ENCODE results near the gene ATP13A1. TPM values are rescaled to one million over a fixed set of nuclear protein-coding genes. Genes with fewer than 3 reads are reported as not detected.

The ATP13A1 gene
- total RNA-seq, 1 experiment from 2014 or later = 48.5 TPM

- Histone ChIP-seq H3F3A (ENCODE audit: low read length, unreplicated experiment) (no peaks in the 10 kb centered on the region), H2AFZ (ENCODE audit: low read length) (no peak overlapping the region), H3K4me1 (ENCODE audit: insufficient read depth, low read length) (0 out of 2 replicates have a peak, but pooled peaks cover 4% of the 10 kb centered on the region), H3K27ac (ENCODE audit: low read length) (no peak overlapping the region), H3K9me3 (ENCODE audit: low read length) (no peaks in the 10 kb centered on the region), H3K9me2 (replicated peaks; ENCODE audit: low read length) (no peaks in the 10 kb centered on the region), H3K27me3 (ENCODE audit: low read length) (no peaks in the 10 kb centered on the region), H3K9ac (ENCODE audit: low read length) (no peak overlapping the region), H3K36me3 (ENCODE audit: low read depth, low read length) (peaks cover 3% of the 10 kb centered on the region; the same call in 1 of the 2 replicates), H3K79me2 (ENCODE audit: low read length) (no peaks in the 10 kb centered on the region), H3K4me2 (ENCODE audit: low read length) (no peak overlapping the region), H3K4me3 (ENCODE audit: low read length) (no peak overlapping the region), H4K20me1 (ENCODE audit: low read length) (no peaks in the 10 kb centered on the region)
- intact Hi-C loops (cut with micrococcal nuclease) = no loop called here
- no peak for DNase-seq
- no peak for ATAC-seq
- ChIA-PET POLR2A (ENCODE audit: unreplicated experiment) (no interaction called here), CTCF (no interaction called here)
- no peak for TF ChIP-seq EZH2 (IDR thresholded peaks at IDR 0.05; ENCODE audit: low read length, unreplicated experiment)
- TF ChIP-seq, protein P1, sequence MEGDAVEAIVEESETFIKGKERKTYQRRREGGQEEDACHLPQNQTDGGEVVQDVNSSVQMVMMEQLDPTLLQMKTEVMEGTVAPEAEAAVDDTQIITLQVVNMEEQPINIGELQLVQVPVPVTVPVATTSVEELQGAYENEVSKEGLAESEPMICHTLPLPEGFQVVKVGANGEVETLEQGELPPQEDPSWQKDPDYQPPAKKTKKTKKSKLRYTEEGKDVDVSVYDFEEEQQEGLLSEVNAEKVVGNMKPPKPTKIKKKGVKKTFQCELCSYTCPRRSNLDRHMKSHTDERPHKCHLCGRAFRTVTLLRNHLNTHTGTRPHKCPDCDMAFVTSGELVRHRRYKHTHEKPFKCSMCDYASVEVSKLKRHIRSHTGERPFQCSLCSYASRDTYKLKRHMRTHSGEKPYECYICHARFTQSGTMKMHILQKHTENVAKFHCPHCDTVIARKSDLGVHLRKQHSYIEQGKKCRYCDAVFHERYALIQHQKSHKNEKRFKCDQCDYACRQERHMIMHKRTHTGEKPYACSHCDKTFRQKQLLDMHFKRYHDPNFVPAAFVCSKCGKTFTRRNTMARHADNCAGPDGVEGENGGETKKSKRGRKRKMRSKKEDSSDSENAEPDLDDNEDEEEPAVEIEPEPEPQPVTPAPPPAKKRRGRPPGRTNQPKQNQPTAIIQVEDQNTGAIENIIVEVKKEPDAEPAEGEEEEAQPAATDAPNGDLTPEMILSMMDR (conservative IDR thresholded peaks at IDR 0.05; ENCODE audit: low read depth, low read length) = no peak
- TF ChIP-seq EZH2phosphoT487 (IDR thresholded peaks at IDR 0.05; ENCODE audit: borderline replicate concordance, low read length) = no peak
- no TSS peak for BruUV-seq (replicated peaks)
Measured at GRCh38 chr19:19633711-19634515, 29.6 kb downstream of the ATP13A1 start.

- H3K79me2 ChIP-seq (ENCODE audit: low read length) = no peaks in the 10 kb centered on the region
- H3K36me3 ChIP-seq (ENCODE audit: low read depth, low read length) = peaks cover 3% of the 10 kb centered on the region; the same call in 1 of the 2 replicates
- BruUV-seq (replicated peaks) = no TSS peak
Measured at GRCh38 chr19:19632661-19633060, 30.8 kb downstream of the ATP13A1 start.

More at GRCh38 chr19:19632661-19633060, 30.8 kb downstream of the ATP13A1 start:
- DNase-seq = no peak
- H3K9ac ChIP-seq (ENCODE audit: low read length) = no peak overlapping the region
- H4K20me1 ChIP-seq (ENCODE audit: low read length) = no peaks in the 10 kb centered on the region
- POLR2A ChIA-PET (ENCODE audit: unreplicated experiment) = no interaction called here
- no peak overlapping the region for H3K4me3 ChIP-seq (ENCODE audit: low read length)
- H3K4me2 ChIP-seq (ENCODE audit: low read length) = no peak overlapping the region
- no peaks in the 10 kb centered on the region for H3K9me3 ChIP-seq (ENCODE audit: low read length)
- H3K27me3 ChIP-seq (ENCODE audit: low read length) = no peaks in the 10 kb centered on the region
- H3F3A ChIP-seq (ENCODE audit: low read length, unreplicated experiment) = no peaks in the 10 kb centered on the region
- intact Hi-C loops (cut with micrococcal nuclease) = no loop called here
- CTCF ChIA-PET = no interaction called here
- no peaks in the 10 kb centered on the region for H3K9me2 ChIP-seq (replicated peaks; ENCODE audit: low read length)
- H3K4me1 ChIP-seq (ENCODE audit: insufficient read depth, low read length) = 0 out of 2 replicates have a peak, but pooled peaks cover 4% of the 10 kb centered on the region
- no peak for TF ChIP-seq EZH2 (IDR thresholded peaks at IDR 0.05; ENCODE audit: low read length, unreplicated experiment)
- TF ChIP-seq, protein P1 (conservative IDR thresholded peaks at IDR 0.05; ENCODE audit: low read depth, low read length) = no peak
- TF ChIP-seq EZH2phosphoT487 (IDR thresholded peaks at IDR 0.05; ENCODE audit: borderline replicate concordance, low read length) = no peak
- H3K27ac ChIP-seq (ENCODE audit: low read length) = no peak overlapping the region
- H2AFZ ChIP-seq (ENCODE audit: low read length) = no peak overlapping the region
- ATAC-seq = no peak

Measured in PC-3 (cell line).